BLaER1 (cell line): Measurements from ENCODE around the gene SLC9A8.
"Not testable (repeated sequence)": the region's sequence is repeated elsewhere in the genome, so short reads cannot be mapped to it uniquely, and the experiment has no call there.

Source experiments
- H3K27ac ChIP-seq: shearing (Covaris generic); formaldehyde crosslinking; 2 replicates; pipeline ENCODE4 v1.8.1; 2022
- H3K27me3 ChIP-seq: shearing (Covaris generic); formaldehyde crosslinking; 2 replicates; pipeline ENCODE4 v1.8.1; 2022
- H3K36me3 ChIP-seq: shearing (Covaris generic); formaldehyde crosslinking; 2 replicates; pipeline ENCODE4 v1.8.1; 2022
- H3K4me1 ChIP-seq: shearing (Covaris generic); formaldehyde crosslinking; 2 replicates; pipeline ENCODE4 v1.8.1; 2022
- H3K4me2 ChIP-seq: shearing (Covaris generic); formaldehyde crosslinking; 2 replicates; pipeline ENCODE4 v1.8.1; 2022
- H3K4me3 ChIP-seq: shearing (Covaris generic); formaldehyde crosslinking; 2 replicates; pipeline ENCODE4 v1.8.1; 2022
- H3K9ac ChIP-seq: shearing (Covaris generic); formaldehyde crosslinking; 2 replicates; pipeline ENCODE4 v1.8.1; 2022
- H3K9me3 ChIP-seq: shearing (Covaris generic); formaldehyde crosslinking; 2 replicates; pipeline ENCODE4 v1.8.1; 2022
- H4K20me1 ChIP-seq: shearing (Covaris generic); formaldehyde crosslinking; 2 replicates; pipeline ENCODE4 v1.8.1; 2022
- Cebpa-rat ChIP-seq: shearing (Covaris generic); IDR thresholded peaks from 2 replicates; pipeline ENCODE4 v1.8.1; 2022

The SLC9A8 gene

GRCh38 chr20:49890471-49891361 lies 78.1 kb downstream of the SLC9A8 start:
- no peak overlapping the region for H3K4me3 ChIP-seq
- H3K27ac ChIP-seq: peak overlapping the region; percentile 40; the same call in 1 of the 2 replicates
- 0 out of 2 replicates have a peak, but pooled peaks cover 9% of the 10 kb centered on the region for H3K36me3 ChIP-seq
- H3K9me3 ChIP-seq: no peaks in the 10 kb centered on the region
- H4K20me1 ChIP-seq: no peaks in the 10 kb centered on the region
- no peak for TF ChIP-seq Cebpa-rat
- H3K9ac ChIP-seq: no peak overlapping the region
- 0 out of 2 replicates have a peak overlapping the region, but pooled peaks have one; percentile 17 for H3K4me2 ChIP-seq
- no peaks in the 10 kb centered on the region for H3K27me3 ChIP-seq
- peaks cover 85% of the 10 kb centered on the region for H3K4me1 ChIP-seq

DNA sequence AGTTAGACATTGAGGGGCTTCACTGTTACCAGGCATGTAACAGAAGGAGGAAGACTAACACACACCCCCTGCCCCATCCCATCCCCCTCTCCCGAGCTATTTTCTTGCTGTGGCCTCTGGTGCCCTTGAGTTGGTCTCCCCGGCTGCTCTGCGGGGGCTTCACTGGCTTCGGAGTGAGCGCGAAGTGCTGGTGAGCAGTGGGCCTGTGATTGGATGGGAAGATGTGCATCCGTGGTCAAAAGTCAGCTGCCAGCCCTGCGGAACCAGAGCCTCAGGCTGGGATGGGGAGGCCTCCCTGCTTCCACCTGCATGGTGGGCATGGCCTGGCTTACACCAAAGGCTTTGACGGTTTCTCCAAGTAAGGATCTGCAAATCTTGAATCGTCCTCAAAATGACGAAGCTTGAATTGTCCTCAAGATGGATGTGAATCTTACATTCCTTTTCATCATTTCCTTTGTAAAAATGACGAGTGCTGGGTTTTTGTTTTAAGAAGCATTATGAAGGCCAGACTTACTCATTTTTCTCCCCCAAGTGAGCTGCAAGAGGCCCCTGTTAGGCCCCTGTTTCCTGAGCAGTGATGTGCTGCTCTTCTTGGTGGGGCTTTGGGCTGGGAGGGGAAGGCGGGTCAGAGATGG lies 79.0 kb downstream of the SLC9A8 start:
- Histone ChIP-seq H3K9ac (no peak overlapping the region), H3K9me3 (no peaks in the 10 kb centered on the region), H3K27ac (no peak overlapping the region), H4K20me1 (no peaks in the 10 kb centered on the region), H3K27me3 (no peaks in the 10 kb centered on the region), H3K4me3 (no peak overlapping the region), H3K36me3 (0 out of 2 replicates have a peak, but pooled peaks cover 9% of the 10 kb centered on the region), H3K4me2 (no peak overlapping the region), H3K4me1 (peaks cover 76% of the 10 kb centered on the region)
- no peak for TF ChIP-seq Cebpa-rat

DNA sequence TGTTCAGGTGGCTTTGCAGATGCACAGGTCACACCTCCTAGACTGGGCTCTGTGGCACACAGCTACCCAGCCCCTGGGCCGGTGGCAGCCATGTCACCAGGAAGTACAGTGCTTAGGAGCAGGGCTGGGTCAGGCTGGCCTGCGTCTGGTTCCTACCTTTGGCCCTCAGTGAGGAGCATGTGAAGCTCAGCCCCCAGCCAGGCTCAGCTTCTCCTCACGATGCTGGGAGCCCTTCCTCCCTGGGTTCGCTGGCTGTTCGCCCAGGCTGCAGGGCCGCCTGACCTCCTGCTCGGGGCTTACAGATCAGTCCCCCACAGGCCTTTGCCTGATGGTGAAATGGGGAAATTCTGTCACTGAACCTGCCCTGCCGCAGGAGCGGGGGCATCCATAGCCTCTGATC lies 79.6 kb downstream of the SLC9A8 start:
- Histone ChIP-seq H3K4me3 (no peak overlapping the region), H3K9ac (peak overlapping the region; percentile 46; the same call in 1 of the 2 replicates), H3K4me2 (peak overlapping the region; percentile 51), H4K20me1 (no peaks in the 10 kb centered on the region), H3K36me3 (0 out of 2 replicates have a peak, but pooled peaks cover 9% of the 10 kb centered on the region), H3K27me3 (no peaks in the 10 kb centered on the region), H3K27ac (peak overlapping the region; percentile 54; the same call in 1 of the 2 replicates), H3K9me3 (no peaks in the 10 kb centered on the region), H3K4me1 (peaks cover 70% of the 10 kb centered on the region)
- TF ChIP-seq Cebpa-rat: no peak

GRCh38 chr20:49892817-49893216 lies 80.2 kb downstream of the SLC9A8 start:
- Histone ChIP-seq H3K9me3 (peaks cover 4% of the 10 kb centered on the region; the same call in 1 of the 2 replicates), H3K36me3 (0 out of 2 replicates have a peak, but pooled peaks cover 9% of the 10 kb centered on the region), H3K27me3 (no peaks in the 10 kb centered on the region), H3K9ac (peak overlapping the region; percentile 46; the same call in 1 of the 2 replicates), H3K4me2 (peak overlapping the region; percentile 51), H3K4me3 (no peak overlapping the region), H4K20me1 (no peaks in the 10 kb centered on the region), H3K4me1 (peaks cover 69% of the 10 kb centered on the region), H3K27ac (peak overlapping the region; percentile 54; the same call in 1 of the 2 replicates)
- no peak for TF ChIP-seq Cebpa-rat

- H4K20me1 ChIP-seq: no peaks in the 10 kb centered on the region
- peaks cover 6% of the 10 kb centered on the region; the same call in 1 of the 2 replicates for H3K9me3 ChIP-seq
- H3K4me3 ChIP-seq: no peak overlapping the region
- H3K4me2 ChIP-seq: peak overlapping the region; percentile 51; the same call in 1 of the 2 replicates
- H3K27ac ChIP-seq: peak overlapping the region; percentile 54; the same call in 1 of the 2 replicates
- H3K4me1 ChIP-seq: peaks cover 62% of the 10 kb centered on the region
- no peaks in the 10 kb centered on the region for H3K27me3 ChIP-seq
- H3K9ac ChIP-seq: peak overlapping the region; percentile 46; the same call in 1 of the 2 replicates
- TF ChIP-seq Cebpa-rat: no peak
- H3K36me3 ChIP-seq: 0 out of 2 replicates have a peak, but pooled peaks cover 9% of the 10 kb centered on the region
These were observed 80.8 kb downstream of the SLC9A8 start for GRCh38 chr20:49893242-49894072.

DNA sequence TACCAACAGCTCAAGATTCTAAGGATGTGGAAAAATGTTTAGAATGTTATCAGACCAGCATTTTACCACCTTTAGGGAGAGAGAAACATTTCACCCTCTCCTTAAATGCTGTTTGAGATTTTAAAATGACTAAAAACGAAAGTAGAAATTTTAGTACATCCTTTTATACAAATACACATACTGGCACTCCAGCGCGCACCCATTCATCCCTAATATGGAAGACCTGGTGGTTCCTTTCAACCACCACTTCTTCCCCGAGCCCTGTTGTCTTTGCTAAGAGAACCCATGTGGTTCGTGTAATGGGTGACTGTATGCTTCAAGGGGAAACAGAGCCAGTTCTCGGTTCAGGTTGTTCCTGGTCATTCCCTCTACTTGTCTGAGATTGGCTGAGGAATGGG lies 81.4 kb downstream of the SLC9A8 start:
- Histone ChIP-seq H3K27me3 (no peaks in the 10 kb centered on the region), H3K27ac (no peak overlapping the region), H3K9me3 (peaks cover 6% of the 10 kb centered on the region; the same call in 1 of the 2 replicates), H4K20me1 (no peaks in the 10 kb centered on the region), H3K36me3 (0 out of 2 replicates have a peak, but pooled peaks cover 6% of the 10 kb centered on the region), H3K9ac (no peak overlapping the region), H3K4me2 (no peak overlapping the region), H3K4me1 (peaks cover 56% of the 10 kb centered on the region), H3K4me3 (no peak overlapping the region)
- no peak for TF ChIP-seq Cebpa-rat

- not testable (repeated sequence) for H3K4me3 ChIP-seq, H3K9me3 ChIP-seq, H3K9ac ChIP-seq, H3K27me3 ChIP-seq, H3K4me2 ChIP-seq, H4K20me1 ChIP-seq, H3K36me3 ChIP-seq, H3K27ac ChIP-seq
- peaks cover 41% of the 10 kb centered on the region for H3K4me1 ChIP-seq
These were observed 83.0 kb downstream of the SLC9A8 start for GRCh38 chr20:49895474-49896093.

- H4K20me1 ChIP-seq: no peaks in the 10 kb centered on the region
- no peak overlapping the region for H3K4me2 ChIP-seq
- H3K9ac ChIP-seq: no peak overlapping the region
- no peak overlapping the region for H3K4me3 ChIP-seq
- H3K4me1 ChIP-seq: peaks cover 35% of the 10 kb centered on the region
- H3K36me3 ChIP-seq: no peaks in the 10 kb centered on the region
- no peak for TF ChIP-seq Cebpa-rat
- H3K9me3 ChIP-seq: peaks cover 6% of the 10 kb centered on the region; the same call in 1 of the 2 replicates
- no peaks in the 10 kb centered on the region for H3K27me3 ChIP-seq
- no peak overlapping the region for H3K27ac ChIP-seq
These were observed 83.6 kb downstream of the SLC9A8 start for GRCh38 chr20:49896204-49896603.
